HG03159 (cell line): ENCODE measurements around the gene CTAGE15.
"Not testable (repeated sequence)": the region's sequence is repeated elsewhere in the genome, so short reads cannot be mapped to it uniquely, and the experiment has no call there.

ENCODE experiments used
- ATAC-seq: cut with Tn5 transposase; IDR thresholded peaks from one replicate; pipeline ENCODE4 v1.9.1; 2021; ENCODE audit warnings: mild to moderate bottlenecking, moderate library complexity; ENCODE audit not compliant: unreplicated experiment

The CTAGE15 gene

DNA sequence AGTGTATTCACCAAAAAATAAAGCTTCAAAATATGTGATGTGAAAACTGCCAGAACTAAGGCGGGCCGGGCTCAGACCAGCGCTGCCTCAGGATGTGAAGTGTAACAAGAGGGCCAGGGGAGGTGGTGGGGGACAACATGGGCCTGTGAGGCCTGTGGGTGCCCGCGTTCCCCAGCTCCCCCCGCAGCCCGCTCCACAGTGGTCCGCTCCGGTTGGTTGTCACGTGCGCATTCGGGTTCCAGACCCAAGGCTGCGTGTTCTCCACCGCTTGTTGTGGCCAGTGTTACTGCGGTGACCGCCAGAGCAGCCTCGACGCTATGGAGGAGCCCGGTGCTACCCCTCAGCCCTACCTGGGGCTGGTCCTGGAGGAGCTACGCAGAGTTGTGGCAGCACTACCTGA lies at the start of gene CTAGE15:
CTAGE15 (plus strand) TSS at position 301 of the 400 bp plus-strand sequence; CDS start at position 318, 17 bp downstream.
- ATAC-seq = not testable (repeated sequence)

DNA sequence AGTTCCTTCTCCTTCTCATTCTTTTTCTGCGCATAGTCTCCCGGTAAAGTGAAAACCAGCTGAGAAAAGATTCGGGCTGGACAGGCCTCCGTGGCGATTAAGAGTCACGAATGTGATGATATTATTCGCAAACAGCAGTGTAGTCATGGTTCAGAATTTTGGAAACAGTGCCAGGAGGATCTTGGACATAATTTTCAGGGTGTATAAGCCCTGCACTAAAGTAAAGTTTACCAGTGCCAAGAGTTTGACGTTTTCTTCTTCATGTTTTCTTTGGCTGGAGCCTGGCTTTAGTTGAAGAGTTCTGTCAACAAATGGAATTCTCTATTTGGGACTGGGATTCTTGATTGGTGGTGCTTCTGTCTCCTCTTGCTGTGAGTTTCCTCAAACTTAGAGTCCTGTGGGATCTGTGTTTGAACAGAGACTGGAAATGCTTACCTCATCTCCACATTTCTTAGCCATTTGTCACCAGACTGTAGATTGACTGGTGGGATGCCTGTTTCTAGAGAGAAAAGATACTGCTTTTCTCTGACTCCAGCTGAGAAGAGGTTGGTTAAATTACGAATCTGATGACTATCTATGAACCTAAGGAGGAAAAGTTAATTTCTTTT lies 49.2 kb upstream of the CTAGE15 start:
- ATAC-seq = not testable (repeated sequence)

DNA sequence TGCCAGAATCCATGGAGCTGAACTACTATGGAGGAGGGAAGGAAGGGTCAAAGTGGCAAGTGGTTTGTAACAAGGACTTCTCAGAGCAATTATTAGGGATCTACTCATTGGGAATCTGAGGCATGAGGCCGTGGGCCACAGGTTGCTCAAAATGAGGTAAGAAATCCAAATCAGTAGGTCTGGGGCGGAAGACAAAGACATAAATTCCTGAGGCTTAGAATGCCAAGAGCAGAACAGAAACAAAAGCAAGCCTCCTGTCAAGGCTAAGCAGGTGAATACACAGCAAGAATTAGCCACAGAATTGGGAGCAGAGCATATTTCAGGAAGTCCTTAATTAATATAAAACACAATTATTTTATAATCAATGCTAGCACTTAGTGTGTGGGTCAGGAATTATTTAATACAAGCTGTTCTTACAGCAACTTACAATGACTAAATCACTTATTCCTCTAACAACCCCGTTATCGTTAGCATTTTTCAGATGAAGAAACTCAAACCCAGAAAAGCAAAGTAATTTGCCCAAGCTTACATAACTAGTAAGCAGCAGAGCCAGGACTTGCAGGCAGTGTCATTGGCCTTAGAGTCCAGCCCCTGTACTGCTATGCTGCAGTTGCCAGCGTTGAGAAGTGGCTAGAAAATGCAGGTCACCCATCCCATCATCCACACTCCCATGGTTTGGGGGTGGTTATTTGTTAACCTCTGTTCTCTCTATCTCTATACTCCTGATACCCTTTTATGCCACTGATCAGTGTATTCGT lies 40.3 kb upstream of the CTAGE15 start:
- ATAC-seq = not testable (repeated sequence)

- ATAC-seq = not testable (repeated sequence)
These were observed 39.7 kb upstream of the CTAGE15 start for GRCh38 chr7:143531932-143532331.

DNA sequence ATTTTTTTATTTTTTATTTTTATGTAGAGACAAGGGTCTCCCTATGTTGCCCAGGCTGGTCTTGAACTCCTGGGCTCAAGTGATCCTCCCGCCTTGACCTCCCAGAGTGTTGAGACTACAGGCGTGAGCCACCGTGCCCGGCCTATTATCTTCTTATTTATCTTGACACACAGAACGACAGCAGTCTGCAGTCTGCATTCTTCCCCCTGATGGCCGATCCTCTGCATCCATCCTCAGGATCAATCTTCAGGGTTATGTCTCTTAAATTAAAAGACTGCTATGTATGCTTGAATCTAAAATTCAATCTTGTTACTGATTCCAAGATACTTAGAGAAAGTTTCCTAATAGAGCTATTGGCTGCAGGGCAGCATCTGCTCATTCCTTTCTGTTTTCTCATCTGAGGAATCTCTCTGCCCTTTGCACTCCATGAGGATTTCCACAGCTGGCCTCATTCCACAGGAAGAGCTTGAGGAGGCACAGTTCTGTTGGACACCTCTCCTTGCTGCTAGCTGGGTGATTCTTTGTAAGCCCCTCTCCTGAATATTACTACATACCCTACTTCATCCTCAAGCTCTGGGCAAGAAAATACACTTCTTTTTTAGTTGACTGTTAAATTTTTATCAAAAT lies 38.3 kb upstream of the CTAGE15 start:
- not testable (repeated sequence) for ATAC-seq

DNA sequence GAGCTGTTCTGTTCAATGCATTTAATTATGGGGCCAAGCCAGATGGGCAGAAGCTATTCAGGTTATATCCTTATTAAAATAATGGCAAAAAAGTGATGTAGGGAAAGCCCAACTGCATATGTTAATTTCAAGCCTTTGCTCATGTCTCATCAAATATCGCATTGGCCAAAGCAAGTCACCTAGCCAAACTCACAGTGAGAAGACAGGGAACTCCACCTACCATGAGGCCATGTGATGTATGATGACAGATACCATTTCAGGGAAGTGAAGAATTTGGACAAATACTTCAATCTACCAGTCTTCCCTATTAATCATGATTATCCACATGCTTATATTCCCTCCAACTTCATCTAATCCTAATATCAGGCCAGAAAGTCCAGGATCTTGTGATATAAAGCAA lies 35.2 kb upstream of the CTAGE15 start:
- ATAC-seq = not testable (repeated sequence)

DNA sequence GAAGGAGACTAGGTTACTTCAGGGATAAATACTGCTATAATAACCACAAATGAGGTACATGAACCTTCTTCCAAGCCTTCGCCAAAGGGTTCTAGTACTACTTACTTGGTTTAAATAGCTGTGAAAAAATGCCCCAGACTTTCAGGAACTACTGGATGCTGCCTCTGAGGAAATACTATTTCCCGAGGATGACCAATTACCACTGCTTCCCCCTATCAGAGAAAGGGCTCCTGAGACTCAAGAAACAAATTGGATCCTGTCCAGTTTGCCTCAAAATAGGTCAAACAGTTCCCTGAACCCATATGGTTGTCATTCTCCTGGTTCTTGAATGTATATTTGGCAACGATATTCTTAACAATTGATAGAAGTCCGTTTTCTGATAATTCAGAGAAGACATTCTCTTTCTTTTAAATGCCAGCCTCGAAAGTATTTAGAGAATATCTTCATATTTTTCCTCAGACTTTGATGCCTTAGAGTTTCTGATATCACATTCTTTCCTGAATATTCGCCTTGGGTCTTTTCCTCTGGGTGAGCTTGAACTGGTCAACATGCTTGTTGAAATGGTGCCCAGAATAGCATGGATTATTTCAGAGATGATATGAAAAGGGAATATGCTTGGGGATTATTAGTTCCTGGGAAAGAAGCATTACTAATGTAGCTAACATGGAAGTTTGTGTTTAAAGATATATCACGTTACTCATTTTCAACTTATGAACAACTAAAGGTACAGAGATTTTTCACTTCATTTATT lies 28.1 kb upstream of the CTAGE15 start:
- not testable (repeated sequence) for ATAC-seq

- not testable (repeated sequence) for ATAC-seq
These were observed 15.6 kb upstream of the CTAGE15 start for GRCh38 chr7:143555968-143556367.

DNA sequence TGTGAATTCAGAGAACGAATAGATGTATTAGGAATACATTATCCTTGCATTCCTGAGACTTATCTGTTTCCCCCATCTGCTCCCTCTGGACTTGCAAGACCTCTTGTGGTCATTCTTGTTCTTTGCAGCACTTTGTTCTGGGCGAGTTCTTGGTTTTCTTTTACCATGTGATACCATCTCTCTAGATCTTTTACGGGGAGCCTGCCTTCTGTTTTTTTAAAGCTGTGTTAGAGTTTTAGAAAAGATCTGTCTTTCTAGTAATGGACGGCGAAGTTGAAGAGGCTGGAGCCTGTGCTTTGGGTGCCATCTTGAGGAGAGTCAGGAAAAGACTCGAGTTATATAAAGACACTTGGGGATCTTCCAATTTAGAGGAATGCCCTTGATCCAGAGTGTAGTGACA lies 8.3 kb upstream of the CTAGE15 start:
- ATAC-seq = not testable (repeated sequence)

DNA sequence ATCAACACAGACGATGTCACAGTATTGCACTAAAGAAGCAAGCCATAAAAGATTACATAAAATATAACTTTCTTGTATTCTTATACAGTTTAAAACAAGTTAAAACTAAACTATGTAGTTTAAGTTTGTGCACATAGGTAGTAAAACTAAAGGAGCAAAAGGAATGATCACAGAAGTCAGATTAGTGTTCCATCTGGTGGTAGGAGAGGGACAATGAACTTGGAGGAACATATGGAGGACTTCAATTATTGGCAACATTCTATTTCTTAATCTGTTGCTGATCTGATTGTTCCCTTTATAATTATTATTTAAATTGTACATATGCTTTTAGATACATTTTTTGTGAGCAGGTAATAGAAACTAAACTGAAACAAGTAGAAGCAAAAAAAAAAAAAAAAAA lies 5.6 kb upstream of the CTAGE15 start:
- ATAC-seq = not testable (repeated sequence)

GRCh38 chr7:143588183-143588582 lies 16.6 kb downstream of the CTAGE15 start:
- ATAC-seq = not testable (repeated sequence)

- ATAC-seq = not testable (repeated sequence)
These were observed 18.3 kb downstream of the CTAGE15 start for GRCh38 chr7:143589897-143590296.

DNA sequence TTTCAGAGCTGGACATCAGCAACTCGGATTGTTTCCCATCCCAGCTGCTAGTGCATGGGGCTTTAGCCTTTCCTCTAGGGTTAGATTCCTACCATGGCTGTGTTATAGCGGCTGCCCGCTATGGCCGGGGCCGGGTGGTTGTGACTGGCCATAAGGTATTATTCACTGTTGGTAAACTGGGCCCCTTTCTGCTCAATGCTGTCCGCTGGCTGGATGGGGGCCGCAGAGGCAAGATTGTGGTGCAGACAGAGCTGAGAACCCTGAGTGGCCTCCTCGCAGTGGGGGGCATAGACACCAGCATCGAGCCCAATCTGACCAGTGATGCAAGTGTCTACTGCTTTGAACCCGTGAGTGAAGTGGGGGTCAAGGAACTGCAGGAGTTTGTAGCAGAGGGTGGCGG lies 26.5 kb downstream of the CTAGE15 start:
- not testable (repeated sequence) for ATAC-seq

DNA sequence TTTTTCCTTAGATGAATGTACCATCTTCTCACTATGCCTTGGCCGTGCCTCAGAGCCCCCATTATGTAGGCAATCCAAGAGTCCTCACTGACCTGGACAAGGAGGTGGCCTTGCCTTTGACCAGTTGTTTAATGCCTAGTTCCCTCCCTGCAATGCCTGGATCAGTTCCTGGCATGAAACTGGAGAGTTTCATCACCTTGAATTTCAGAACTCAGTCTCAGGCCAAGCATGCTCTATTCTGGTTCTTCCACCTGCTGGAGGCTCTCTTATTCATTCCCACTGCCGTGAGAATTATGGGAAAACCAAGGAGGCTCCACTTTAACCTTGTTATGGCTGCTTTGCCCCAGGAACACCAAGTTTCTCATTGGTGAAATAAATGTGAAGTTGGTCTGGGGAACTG lies 31.9 kb downstream of the CTAGE15 start:
- not testable (repeated sequence) for ATAC-seq

DNA sequence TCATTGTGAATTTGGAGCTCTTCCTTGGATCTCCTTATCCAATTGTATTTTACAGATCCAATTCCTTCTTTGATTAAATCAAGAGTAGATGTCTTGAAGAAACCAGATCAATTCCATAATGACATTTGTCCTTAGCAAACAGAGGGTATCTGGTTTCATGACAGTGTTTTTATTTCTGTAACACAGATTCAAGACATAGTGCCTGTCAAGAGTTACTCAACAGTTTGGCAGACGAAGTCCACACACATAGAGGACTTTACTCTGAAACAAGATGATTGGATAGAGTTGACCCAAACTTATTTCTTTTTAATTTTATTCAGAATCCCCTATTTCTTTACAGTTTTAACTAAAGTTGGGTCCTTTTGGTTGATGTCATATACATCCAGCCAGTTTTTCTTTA lies 34.5 kb downstream of the CTAGE15 start:
- not testable (repeated sequence) for ATAC-seq

- not testable (repeated sequence) for ATAC-seq
These were observed 43.9 kb downstream of the CTAGE15 start for GRCh38 chr7:143615545-143615944.

GRCh38 chr7:143617204-143617603 lies 45.6 kb downstream of the CTAGE15 start:
- ATAC-seq = not testable (repeated sequence)

DNA sequence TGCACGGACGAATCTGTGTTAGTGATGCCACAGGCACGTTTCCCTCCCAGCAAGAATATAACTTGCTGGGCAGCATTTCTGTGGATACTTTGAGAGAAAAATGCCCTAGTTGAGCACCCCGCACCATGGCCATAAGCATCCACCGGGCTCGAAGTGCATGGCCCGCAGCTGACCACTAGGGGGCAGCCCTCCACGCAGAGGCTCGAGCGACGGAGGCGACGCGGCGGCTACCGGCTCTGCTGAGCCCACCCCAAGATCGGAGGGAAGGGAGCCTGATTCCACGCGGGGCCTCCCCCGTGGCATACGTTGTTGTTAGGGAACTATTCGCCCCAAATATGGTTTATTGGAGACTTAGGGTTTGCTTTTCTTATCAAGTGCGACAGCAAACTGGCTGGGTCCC lies 48.5 kb downstream of the CTAGE15 start:
- peak; percentile 23 for ATAC-seq

DNA sequence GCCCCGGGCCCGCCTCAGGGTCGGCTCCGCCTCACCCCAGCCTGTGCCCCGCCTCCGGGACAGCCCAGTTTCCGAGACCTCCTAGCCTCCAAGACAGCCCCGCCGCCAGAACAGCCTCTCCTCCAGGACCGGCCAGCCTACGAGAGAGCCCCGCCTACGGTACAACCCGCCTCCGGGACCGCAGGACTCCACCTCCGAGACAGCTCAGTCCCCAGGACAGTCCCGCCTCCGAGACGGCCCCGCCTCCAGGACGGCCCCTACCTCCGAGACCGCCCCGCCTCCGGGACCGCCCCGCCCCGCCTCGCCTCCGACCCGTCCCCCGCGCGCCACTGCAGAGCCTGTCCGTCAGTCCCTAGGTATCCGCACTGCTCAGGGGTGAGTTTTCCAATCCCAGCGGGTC lies 49.0 kb downstream of the CTAGE15 start, which contains the start of gene TCAF2:
TCAF2 (plus strand) TSS at position 329 of the 400 bp plus-strand sequence.
- peak; percentile 85 for ATAC-seq

DNA sequence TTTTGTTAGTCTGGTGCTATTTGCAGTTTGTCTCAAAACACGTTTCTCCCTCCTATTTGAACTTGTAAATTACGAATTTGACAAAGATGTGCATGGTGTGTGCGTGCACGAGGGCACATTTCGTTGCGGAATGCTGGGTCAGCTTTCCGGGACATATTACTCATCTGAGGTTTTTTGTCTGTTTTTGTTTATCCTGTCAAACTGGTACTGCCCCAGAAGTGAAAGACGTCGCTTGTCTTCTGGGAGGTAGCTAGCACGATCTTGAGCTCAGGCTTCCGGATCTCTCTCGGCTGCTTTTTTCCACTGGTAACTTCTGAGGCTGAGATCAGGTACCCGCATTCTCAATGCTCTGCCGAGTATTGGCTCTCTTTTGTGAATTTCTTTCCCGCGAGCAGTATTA lies 49.6 kb downstream of the CTAGE15 start:
- ATAC-seq = peak; percentile 37

DNA sequence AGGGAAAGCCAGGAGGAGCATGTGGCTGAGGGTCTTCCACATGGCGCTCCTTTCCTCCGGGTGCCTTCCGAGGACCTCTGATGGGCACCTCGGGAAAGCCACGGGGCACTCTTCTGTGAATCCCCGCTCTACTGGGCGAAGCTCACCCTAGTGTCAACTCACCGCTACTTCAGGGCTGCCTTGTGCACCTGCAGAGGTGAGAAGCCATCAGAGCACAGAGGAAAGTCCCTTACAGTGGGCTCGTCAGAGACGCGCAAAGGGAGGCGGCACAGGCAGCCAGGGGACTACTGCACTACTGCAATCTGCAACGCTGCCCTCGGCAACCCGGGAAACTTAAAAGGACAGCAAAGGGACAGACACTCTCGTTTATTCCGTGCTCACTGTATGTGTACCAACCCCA lies 50.5 kb downstream of the CTAGE15 start:
- peak; percentile 37 for ATAC-seq
